Stimulated activated CD8-positive, alpha-beta memory T cell treated with anti-CD3 and anti-CD28 coated beads, Interleukin-2, amount 100 ng/mL, for 48 hours (primary cell): ENCODE measurements around the gene KCNIP1.
"Not testable (repeated sequence)": the region's sequence is repeated elsewhere in the genome, so short reads cannot be mapped to it uniquely, and the experiment has no call there.

Experiments used
- DNase-seq, 2 donors: peaks; one replicate each; pipeline ENCODE4 v3.0.0-alpha.2; 2020; ENCODE audit warnings: low read depth in 2 of 2

Gene KCNIP1

DNA sequence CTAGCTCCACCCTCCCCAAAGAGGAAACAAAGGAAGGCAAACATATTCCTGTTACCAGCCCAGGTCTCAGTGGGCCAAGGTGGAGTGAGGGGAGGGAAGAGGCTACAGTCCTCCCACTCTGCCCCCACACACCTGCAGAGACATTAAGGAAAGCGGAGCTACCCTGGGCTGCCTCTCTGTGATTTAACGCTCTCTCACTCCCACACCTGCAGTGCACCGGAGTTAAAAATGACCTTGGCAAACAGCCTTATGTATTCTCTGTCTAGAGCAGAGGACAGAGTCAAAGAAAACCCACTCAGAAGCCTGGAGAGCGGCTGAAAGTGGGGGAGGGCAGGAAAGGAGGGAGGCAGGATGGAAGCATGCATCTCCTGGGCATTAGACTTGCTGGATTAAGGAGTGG lies 32.7 kb downstream of the KCNIP1 start:
- no peak for DNase-seq

GRCh38 chr5:170537451-170538095 lies 33.8 kb downstream of the KCNIP1 start:
- no peak for DNase-seq

DNA sequence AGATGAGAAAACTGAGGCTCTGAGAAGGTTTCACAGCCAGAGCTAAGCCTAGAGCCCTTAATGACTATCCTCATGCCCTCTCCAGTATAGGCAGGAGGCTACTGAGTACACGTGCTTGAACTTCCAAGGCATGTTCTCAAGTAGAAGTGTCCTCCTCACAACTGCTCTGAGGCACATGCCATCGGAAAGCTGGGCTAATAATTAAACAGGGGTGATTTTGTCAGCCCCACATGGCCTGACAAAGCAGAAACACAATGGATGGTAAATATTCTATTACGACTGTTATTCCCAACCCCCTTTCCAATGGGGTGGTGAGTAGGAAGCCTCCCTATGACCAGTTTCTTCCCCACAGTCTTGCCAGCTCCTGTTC lies 34.3 kb downstream of the KCNIP1 start:
- no peak for DNase-seq

DNA sequence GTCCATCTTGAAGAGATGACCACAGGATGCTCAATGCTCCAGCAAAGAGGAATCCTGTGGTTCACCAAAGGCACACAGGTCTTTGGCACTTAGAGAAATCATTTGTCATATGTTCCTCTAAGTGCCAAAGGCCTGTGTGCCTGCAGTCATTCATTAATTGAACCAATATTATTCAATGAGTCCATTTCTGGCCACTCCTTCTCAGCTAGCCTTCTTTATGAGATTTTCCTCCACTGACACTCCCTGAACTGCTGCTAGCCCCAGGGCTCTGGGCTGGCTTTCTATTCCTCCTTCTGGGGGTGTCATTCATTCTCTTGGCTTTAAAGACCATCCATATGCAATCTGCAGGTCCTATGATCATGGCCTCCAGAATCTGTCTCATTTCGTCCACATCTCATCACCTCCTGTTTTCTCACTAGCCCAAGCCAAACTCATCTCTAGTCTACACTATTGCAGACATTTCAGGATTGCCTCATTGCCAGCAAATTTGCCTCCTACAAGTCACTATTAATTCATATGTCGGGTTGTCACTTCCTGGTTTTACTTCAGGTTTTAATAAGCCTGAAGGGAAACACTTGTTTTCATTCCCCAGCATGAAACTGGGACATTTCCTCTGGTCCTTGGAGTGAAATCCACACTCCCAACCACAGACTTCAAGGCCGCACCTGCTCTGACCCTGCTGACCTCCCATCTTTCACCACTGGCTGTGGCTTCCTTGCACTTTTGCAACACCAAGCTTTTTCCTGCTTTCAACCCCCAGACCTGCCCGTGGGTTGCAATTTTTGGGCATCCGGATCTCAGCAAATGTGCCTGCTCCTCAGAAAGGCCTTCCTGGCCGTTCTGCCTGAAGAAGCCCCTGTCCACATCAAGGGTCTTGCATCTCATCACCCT lies 35.1 kb downstream of the KCNIP1 start:
- no peak for DNase-seq

- DNase-seq, result no peak
Observed at GRCh38 chr5:170540271-170540670, 36.5 kb downstream of the KCNIP1 start.

- DNase-seq, result no peak
Observed at GRCh38 chr5:170541146-170541769, 37.4 kb downstream of the KCNIP1 start.

- no peak for DNase-seq
Observed at GRCh38 chr5:170542691-170543293, 39.0 kb downstream of the KCNIP1 start.

GRCh38 chr5:170545313-170545712 lies 41.5 kb downstream of the KCNIP1 start:
- DNase-seq, result no peak

DNA sequence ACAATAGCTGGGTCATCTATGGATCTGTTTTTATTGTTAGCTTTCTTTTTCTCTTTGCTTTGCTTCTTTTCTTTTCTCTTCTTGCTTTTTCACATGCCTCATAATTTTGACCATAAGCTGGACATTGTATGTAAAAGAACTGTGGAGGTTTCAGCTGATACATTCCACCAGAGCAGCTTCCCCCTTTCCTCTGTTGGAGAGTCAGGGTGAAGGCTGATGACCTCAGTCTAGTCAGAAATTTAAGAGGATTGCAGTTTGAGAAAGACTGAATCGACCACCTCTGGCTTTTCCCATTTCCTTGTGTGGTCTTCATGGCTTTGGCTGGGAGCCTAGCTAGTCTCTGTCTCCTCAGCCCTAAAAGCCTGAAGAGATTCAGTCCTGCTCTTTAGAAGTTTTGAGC lies 42.0 kb downstream of the KCNIP1 start:
- no peak for DNase-seq

DNA sequence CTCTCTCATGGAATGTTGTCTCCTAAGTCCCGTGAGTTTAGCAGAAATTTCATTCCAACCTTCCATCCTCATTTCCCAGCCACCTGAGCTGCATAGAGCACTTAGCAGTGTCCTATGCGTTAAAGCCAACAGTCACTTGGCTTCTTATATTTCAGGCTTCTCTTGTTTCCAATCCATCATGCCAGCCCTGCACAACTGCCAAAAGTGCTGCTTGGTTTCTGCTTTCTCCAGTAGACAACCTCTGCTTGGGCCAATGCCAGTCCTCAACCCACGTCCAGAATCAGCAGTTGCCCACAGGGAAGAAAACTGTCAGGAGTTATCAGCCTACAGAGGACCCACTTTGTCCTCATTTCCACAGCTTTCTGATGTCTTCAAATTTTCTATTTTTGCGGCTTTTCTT lies 42.5 kb downstream of the KCNIP1 start:
- no peak for DNase-seq

GRCh38 chr5:170550382-170550781 lies 46.6 kb downstream of the KCNIP1 start:
- not testable (repeated sequence) for DNase-seq

DNA sequence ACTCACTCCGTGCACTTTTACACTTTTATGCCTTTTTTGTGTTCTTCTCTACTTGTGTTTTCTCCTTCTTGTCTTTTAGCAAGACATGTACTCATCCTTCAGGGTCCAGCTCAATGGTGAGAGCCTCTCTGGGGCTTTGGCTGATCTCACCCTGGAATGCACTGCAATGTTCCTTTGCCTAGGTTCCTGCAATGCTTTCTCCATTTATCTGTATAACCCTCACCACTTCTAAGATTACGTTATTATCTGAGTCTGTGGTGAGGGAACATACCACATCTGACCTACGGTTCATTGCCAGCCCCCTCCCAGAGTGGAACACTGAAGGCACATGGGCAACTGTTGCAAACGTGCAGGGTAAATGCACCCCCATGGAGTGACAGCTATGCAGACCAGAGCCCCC lies 47.3 kb downstream of the KCNIP1 start:
- no peak for DNase-seq

GRCh38 chr5:170551622-170552021 lies 47.8 kb downstream of the KCNIP1 start:
- DNase-seq, result no peak

DNA sequence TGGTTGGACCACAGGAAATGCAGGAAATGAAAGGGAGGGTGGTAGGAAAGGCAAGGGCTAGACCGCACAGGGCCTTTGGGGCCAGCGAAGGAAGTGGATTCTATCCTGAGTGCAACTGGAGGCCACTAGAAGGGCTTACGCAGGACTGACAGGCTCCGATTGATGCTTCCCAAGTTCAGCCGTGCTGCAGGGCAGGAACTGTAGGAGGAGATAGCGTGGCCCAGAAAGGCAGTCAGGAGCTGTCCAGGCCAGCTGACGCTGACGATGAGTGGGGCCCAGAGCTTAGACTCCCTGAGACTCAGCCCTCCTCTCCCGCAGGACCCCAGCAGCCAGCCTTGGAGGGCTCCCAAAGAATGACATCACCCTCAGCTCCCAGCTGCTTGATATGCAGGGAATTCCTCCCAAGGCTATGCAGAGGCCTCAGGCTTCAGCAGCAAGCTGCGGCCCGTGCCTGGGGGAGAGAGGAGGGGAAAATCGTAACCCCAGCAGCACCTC lies 48.8 kb downstream of the KCNIP1 start:
- no peak for DNase-seq

- no peak for DNase-seq
Observed at GRCh38 chr5:170553218-170553617, 49.4 kb downstream of the KCNIP1 start.

DNA sequence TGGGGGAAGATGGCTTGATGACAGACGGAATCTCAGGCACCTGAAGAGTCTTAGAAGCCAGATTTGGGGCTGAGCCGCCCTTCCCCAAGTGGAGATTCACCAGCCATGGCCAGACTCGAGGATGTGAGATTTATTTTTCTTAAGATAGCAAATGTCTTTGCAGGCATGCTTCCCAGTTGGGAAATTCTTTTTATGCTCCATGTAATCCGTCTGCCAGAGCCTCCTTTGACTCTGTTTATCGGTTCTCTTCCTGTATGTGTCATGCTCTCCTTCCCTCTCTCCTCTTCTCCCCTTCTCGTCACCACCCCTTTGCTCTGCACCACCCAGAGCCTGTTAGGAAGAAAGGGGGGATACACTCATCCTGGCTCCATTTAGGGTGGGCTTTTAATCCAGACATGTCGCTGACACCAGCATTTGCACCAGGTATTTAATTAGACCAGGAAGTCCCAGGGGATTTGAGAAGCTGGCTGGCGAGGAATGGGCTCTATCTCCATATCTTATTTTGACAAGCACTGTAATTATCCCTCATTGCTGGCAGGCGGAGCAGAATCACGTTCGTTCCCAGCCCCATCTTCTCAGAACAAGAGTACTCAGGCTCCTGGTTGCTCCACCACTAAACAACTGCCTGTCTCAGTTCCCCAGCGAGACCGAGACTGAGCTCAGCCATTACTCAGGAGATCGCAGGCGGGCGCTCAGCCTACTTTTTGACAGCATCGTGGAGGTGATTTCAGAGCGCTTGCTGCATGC lies 50.9 kb downstream of the KCNIP1 start:
- DNase-seq, result no peak

GRCh38 chr5:170557314-170557713 lies 53.5 kb downstream of the KCNIP1 start:
- no peak for DNase-seq

GRCh38 chr5:170559296-170559695 lies 55.5 kb downstream of the KCNIP1 start:
- DNase-seq, result no peak

DNA sequence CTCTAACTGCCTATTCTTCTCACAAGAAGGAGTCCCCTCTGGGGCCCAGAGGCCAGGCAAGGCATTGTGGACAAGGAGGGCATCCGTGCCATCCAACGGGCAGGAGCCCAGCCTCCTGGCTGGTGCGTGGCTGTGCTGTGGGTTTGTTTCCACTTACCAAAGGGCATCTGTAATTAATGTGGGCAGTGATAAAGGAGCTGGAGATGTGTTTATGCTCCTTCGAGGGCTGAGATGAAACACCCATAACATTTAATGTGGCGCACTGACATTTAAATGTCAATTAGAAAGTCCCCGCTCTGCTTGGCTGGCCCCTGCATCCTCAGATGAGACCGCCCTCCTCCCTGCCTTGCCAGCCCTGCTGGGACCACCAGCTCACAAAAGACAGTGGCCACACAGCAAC lies 57.1 kb downstream of the KCNIP1 start:
- DNase-seq, result no peak

DNA sequence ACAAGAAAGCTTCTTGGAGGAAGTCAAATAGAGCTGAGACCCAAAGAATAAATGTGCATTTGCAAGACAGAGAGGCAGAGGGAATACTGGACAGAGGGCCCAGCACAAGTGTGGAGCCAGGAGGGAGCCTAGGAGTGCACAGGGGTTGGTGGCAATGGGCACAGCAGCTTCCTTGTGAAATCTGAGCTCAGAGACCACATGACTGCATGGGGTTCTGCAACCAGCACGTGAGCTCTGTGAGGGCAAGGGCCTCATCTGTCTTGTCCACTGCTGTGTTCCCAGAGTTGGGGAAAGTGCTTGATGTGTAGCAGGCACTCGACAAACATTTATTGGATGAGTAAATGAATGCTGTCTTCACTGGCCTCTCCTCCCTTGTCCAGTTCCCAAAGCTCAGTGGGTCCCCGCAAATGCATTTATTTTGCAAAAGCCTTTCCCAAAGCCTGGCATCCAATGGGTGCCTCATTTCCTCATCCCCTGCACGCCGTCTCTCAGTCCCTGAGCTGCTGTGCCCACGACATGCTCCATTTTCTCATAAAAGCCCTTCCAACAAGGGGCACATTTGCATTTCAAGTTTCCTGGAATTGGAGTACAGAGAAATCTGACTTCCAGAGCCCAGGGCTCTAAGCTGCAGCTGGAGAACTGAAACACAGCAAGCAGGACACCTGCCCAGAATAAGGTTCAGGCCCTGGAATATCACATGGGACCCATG lies 58.5 kb downstream of the KCNIP1 start:
- no peak for DNase-seq

DNA sequence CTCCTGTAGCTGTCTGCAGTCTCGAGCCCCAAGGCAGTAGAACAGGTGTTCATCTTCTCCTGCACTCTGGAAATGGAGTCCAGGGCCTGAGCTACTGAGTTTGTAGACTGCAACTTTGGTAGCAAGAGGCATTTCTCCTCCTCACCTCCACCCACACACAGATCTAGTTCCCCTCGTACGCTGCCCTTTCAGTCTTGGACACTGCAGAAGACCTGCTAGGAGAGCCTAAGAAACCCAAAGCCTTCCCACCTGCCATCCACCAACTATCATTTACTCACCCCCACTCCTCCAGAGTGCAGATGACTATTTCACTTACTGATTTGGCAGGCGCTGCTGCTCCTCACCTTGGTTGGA lies 59.0 kb downstream of the KCNIP1 start:
- no peak for DNase-seq
